Activated gamma-delta T cell treated with anti-CD3 and anti-CD28 coated beads, Interleukin-2, amount 50 U/mL, for 16 hours (primary cell): ENCODE measurements around the gene SLC35F1.

Experiments used
- DNase-seq: peaks from one replicate; pipeline ENCODE4 v3.0.0-alpha.2; 2020; ENCODE audit warnings: low read depth

The SLC35F1 gene

DNA sequence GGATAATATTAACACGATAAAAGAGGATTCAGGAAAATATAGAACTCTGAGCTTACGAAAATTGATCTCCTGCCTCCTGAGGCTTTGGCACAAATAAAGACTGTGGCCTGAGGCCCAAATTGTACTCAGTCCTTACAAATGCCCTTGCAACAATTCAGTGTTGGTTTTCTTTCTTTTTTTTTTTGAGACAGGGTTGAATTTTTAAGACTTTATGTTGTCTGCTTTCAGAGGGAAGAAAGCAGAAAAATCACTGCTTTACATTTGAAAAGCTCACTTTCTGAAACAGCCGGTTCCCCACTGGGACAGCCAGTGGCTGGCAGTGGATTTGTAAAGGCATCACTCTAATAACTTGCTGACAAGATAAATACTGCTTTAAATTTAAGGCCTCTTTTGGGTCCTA is 290.5 kb downstream of the SLC35F1 start:
- no peak for DNase-seq

DNA sequence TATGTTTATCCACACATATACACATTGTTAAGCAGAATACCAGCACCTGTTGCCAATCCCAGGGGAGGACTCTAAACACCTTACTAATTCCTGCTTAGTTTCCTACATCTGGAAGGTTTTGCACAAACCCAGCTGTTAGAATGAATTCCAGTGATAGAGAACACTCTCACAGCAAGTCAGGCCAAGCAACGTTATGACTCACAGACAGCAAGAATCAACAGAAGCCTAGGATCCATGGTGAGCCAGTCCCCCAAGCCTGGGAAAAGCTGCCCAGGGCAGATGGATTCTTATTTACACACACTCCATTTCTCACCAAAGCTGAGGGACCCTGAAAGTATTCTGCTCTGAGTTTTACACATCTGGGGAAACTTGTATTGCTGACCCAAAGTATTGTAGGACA is 291.7 kb downstream of the SLC35F1 start:
- DNase-seq: no peak

DNA sequence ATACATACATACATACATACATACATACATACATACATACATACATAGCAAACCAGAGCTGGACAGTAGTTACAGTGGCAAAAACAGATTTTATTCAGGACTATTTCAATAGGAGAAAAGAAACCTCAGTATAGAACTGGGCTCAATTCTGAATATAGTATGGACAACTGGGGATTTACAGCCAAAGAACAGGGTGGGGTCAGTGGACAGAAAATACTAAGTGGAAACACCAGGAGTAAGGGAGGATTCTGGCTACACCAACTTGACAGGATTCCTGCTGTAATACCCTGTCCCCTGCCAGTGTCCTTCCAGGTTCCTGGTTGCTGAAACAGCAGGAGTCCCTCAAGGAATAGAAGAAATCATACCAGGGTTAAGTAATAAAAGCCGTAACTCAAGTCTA is 293.1 kb downstream of the SLC35F1 start:
- DNase-seq: no peak

DNA sequence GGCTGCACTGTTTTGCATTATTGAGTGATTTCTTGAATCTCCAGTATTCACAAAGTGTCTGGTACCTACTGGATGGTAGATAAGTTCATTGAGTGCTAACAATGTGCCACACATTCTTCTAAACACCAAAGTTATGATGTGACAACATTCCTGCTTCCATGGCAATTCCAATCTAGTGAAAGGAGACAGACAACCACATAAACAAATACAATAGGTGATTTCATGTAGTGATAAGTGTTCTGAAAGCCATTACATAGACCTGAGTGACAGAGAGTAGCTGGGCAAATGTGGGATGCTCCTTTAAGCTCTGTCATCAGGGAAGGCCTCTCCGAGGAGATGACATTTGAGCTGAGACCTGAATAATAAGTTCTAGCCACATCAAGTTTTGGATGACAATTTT is 295.5 kb downstream of the SLC35F1 start:
- no peak for DNase-seq

GRCh38 chr6:118203545-118203944 is 296.5 kb downstream of the SLC35F1 start:
- DNase-seq: no peak

- DNase-seq: no peak
These were observed 299.2 kb downstream of the SLC35F1 start for GRCh38 chr6:118206221-118206620.

DNA sequence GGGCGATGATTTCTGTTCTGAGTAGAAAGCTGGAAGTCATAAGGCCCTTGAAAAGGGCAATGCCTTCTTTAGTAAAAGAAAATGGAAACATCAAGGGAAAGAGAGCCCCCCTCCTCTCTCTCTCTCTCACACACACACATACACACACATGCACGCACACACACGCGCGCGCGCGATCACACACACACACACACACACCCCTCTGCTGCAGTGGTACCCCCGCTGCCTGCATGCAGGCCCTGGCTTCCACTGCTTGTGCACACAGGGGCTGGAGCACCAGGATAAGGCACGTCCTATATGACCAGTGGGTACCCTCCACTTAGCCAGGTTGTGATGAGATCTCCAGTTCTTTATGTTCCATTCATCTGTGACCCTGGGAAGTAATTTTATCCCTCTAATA is 300.9 kb downstream of the SLC35F1 start:
- DNase-seq: no peak

DNA sequence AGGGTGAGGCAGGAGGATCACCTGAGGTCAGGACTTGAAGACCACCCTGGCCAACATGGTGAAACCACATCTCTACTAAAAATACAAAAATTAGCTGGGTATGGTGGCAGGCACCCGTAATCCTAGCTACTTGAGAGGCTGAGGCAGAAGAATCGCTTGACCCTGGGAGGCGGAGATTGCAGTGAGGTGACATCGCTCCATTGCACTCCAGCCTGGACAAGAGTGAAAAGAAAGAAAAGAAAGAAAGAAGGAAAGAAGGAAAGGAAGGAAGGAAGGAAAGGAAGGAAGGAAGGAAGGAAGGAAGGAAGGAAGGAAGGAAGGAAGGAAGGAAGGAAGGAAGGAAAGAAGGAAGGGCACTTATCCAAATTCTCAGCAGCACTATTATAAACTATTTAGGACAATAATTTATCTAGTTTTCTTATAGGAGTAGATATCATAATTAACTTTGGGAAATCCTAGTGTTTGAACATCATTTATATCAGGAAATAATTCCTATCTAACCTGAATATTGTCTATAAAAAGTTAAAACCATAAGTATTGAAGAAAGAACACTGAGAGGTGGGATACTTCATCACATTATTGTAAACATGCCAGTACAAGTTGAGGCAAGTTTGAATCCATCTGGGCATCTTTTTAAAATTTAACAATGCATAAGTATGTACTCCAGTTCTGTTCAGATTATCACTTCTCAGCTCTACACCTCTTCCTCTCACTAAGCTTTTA is 305.5 kb downstream of the SLC35F1 start:
- DNase-seq: no peak

GRCh38 chr6:118215269-118215668 is 308.2 kb downstream of the SLC35F1 start:
- DNase-seq: no peak

- no peak for DNase-seq
These were observed 309.7 kb downstream of the SLC35F1 start for GRCh38 chr6:118216751-118217150.

- DNase-seq: no peak
These were observed 311.1 kb downstream of the SLC35F1 start for GRCh38 chr6:118218156-118218555.

DNA sequence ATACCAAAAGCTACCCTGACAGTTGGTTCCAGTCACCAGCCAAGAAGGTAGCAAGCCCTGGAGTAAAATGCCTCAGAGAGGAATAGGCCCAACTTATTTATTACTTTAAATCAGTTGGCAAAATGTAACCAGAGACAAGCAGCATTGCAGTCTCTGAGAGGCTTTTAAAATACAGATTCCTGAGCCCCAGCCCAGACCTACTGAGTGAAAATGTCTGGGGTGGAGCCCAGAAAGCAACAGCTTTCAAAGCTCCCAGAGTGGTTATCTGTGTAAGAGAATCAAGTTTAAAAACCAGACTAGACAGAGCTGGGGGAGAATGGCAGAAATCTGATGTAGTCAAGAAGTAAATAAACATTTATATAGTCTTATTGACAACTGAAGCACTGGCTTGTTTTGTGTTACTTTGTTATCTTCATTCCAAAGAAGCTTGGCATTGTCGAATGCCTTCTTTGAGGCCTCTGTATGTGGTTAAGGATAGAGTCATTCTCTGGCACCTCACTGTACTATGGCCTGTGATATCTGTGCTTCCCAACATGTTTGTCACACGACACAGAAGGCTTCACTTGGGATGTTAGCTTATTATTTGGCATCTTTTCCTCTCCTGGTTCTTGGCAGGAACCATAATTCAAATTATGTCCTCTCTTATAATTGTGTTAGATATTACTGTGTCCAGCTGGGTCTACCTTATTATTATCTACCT is 313.5 kb downstream of the SLC35F1 start:
- no peak for DNase-seq

GRCh38 chr6:118223316-118223715 is 316.3 kb downstream of the SLC35F1 start:
- no peak for DNase-seq

GRCh38 chr6:118228886-118229285 is 321.8 kb downstream of the SLC35F1 start:
- DNase-seq: no peak

DNA sequence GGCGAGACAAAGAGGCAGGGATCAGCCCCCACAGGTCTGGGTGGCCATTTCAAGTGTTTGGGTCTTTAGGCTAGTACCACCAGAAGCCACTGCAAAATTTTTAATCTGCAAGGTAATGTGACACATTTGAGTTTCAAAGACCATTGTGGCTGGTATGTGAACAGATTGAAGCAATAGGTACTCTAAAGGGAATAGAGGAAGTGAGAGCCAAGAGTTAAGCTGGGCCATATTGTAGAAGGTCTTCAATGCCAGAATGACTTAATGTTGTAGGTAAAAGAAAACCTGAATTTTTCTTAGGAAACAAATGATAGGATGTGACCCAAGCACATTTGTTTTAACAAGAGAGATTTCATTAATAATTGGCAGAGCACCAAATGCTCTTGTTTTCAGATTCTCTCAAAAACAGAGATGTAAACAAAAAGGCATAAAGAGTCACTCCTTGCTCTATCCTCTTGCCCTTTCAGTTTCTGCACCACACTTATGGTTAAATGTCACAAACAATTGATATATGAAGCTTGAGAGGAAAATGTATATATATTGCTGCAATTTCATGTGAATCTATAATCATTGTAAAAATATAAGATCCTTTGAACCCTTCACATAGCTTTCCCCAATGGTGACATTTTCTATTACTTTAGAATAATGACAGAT is 333.9 kb downstream of the SLC35F1 start:
- no peak for DNase-seq

GRCh38 chr6:118246406-118246805 is 339.3 kb downstream of the SLC35F1 start:
- DNase-seq: no peak

GRCh38 chr6:118248171-118248570 is 341.1 kb downstream of the SLC35F1 start:
- DNase-seq: no peak

GRCh38 chr6:118249680-118250079 is 342.6 kb downstream of the SLC35F1 start:
- DNase-seq: no peak

GRCh38 chr6:118252474-118252873 is 345.4 kb downstream of the SLC35F1 start:
- no peak for DNase-seq

DNA sequence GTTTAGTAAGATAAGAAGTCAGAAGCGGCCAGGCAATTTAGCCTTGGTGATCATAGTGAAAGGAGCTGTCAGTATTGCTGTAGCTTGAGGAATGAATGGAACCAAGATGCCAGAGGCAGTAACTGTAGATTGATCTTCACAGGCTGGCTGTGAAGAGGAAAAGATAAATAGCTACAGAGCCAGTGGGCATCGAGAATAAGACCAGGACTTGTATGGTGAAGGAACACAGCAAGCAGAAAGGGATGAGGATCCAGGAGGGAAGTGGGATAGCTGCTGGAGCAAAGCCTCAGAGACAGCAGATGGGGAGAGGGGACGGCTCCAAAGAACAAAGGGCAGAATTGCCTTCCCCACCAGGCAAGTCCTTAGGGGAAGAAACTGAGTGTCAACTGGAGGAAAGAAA is 346.7 kb downstream of the SLC35F1 start:
- DNase-seq: no peak

- no peak for DNase-seq
These were observed 353.8 kb downstream of the SLC35F1 start for GRCh38 chr6:118260833-118261232.

DNA sequence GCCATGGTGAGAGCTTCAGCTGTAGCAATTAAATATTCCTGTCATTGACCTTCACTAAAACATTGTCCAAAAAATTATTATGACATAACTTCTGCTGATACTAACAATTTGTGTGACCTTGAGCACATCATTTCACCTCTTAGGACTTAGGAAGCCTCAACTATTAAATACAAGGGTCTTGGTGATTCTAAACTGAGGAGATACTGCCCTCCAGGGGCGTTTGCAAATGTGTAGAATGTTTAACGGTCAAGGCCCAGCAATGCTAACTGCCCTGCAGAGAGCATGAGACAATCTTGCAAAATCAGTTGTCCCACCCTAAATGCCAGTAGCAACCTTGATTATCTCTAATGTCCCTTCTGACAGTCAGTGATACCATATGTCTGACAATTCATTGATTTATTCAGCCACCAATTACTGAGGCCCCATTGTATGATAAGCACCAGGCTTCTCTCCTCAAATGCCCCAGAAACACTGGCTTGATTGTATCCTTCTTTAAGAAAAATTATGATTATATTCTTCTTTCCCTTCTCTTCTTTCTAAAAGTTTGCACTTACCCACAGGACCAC is 356.9 kb downstream of the SLC35F1 start:
- no peak for DNase-seq

DNA sequence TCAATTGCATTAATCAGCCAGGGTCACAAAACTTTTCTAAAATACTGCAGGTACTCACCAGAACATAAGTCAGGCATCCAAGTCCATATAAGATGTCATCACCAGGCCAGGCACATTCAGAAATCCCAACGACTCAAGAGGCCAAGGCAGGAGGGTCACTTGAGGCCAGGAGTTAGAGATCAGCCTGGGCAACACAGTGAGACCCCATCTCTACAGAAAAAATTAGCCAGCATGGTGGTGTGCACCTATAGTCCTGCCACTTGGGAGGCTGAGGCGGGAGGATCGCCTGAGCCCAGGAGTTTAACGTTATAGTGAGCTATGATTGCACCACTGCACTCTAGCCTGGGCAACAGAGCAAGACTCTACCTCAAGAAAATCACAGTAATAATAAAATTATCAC is 362.6 kb downstream of the SLC35F1 start:
- no peak for DNase-seq
